GM12878 (cell line): ENCODE results near the gene PPARA. TPM values are rescaled to one million over a fixed set of nuclear protein-coding genes. Genes with fewer than 3 reads are reported as not detected.

Experiments used
- ATAC-seq: fragments of 200-7000 bp; cut with Tn5 transposase; 3 replicates; pipeline ENCODE4 v1.9.1; 2020; ENCODE audit warnings: mild to moderate bottlenecking, moderate library complexity
- BruUV-seq: library from RNA; stranded (reverse); fragments of 400-500 nt; replicated peaks from 2 replicates; lab custom pipeline; 2021; lab: Mats Ljungman, UMichigan
- CTCF ChIA-PET: fragments of 300-600 bp; sonication (Branson Sonifier 250); formaldehyde crosslinking; extraction: SDS; loops from one replicate; lab custom pipeline; 2021; ENCODE audit warnings: inconsistent platforms; lab: Yijun Ruan, JAX
- POLR2A ChIA-PET: fragments of 350-600 bp; formaldehyde crosslinking; extraction: SDS; loops from one replicate; lab custom pipeline; 2021; ENCODE audit warnings: inconsistent platforms; lab: Charles Lee
- RAD21 ChIA-PET: fragments of 300-600 bp; sonication (Branson Sonifier 250); formaldehyde crosslinking; loops from one replicate; lab custom pipeline; 2023; ENCODE audit warnings: antibody characterized with exemption; ENCODE audit not compliant: unreplicated experiment; lab: Charles Lee
- SMC1A ChIA-PET: fragments of 300-600 bp; sonication (Branson Sonifier 250); formaldehyde crosslinking; loops from one replicate; lab custom pipeline; 2023; ENCODE audit not compliant: unreplicated experiment, uncharacterized antibody; lab: Charles Lee
- DNase-seq: peaks from one replicate; pipeline ENCODE4 v3.0.0-alpha.2; 2011; ENCODE audit warnings: low read depth, low spot score
- FAIRE-seq: peaks from 3 replicates; lab custom pipeline; 2011; peaks lifted over from hg19 to GRCh38; lab: Jason Lieb, UNC
- H2AFZ ChIP-seq: 2 replicates; pipeline ENCODE4 v1.6.0; 2011; ENCODE audit warnings: low read depth, low read length, control low read depth; ENCODE audit not compliant: control insufficient read depth
- H3K27ac ChIP-seq: 2 replicates; pipeline ENCODE4 v1.5.1; 2011; ENCODE audit warnings: control low read depth; ENCODE audit not compliant: control insufficient read depth, insufficient read depth
- H3K27me3 ChIP-seq, 2 experiments: replicated peaks in 1 of 2; 2 replicates each; pipeline versions ENCODE4 v1.6.0 to v1.6.1; 2011; ENCODE audit warnings: low read length in 1 of 2; ENCODE audit not compliant: control insufficient read depth in 2 of 2, insufficient read depth in 2 of 2
- H3K36me3 ChIP-seq, 2 experiments: 2 replicates each; pipeline ENCODE4 v1.5.1; 2011; ENCODE audit warnings: low read length in 1 of 2; ENCODE audit not compliant: control insufficient read depth in 2 of 2, insufficient read depth in 2 of 2
- H3K4me1 ChIP-seq: 2 replicates; pipeline ENCODE4 v1.6.1; 2011; ENCODE audit warnings: mild to moderate bottlenecking, low read length, moderate library complexity, mixed read lengths; ENCODE audit not compliant: control insufficient read depth, insufficient read depth
- H3K4me2 ChIP-seq: 2 replicates; pipeline ENCODE4 v1.6.0; 2011; ENCODE audit warnings: control low read depth; ENCODE audit not compliant: control insufficient read depth, insufficient read depth
- H3K4me3 ChIP-seq: fragments of 200-600 bp; sonication (generic); 2 replicates; pipeline ENCODE4 v1.5.1; 2016
- H3K79me2 ChIP-seq: 2 replicates; pipeline ENCODE4 v1.6.0; 2011; ENCODE audit warnings: low read length; ENCODE audit not compliant: control insufficient read depth, insufficient read depth
- H3K9ac ChIP-seq: 2 replicates; pipeline ENCODE4 v1.8.0; 2011; ENCODE audit warnings: low read length, control low read depth, mixed read lengths; ENCODE audit not compliant: control insufficient read depth, insufficient read depth
- H3K9me3 ChIP-seq: replicated peaks from 3 replicates; pipeline ENCODE4 v1.5.1; 2011; ENCODE audit warnings: mild to moderate bottlenecking, low read length; ENCODE audit not compliant: control insufficient read depth, insufficient read depth
- H4K20me1 ChIP-seq: 2 replicates; pipeline ENCODE4 v1.6.0; 2011; ENCODE audit not compliant: control insufficient read depth, insufficient read depth
- ATF7 ChIP-seq: fragments of 450-650 bp; IDR thresholded peaks from 2 replicates; pipeline ENCODE4 v1.6.1; 2016; ENCODE audit warnings: low read depth, mild to moderate bottlenecking
- BMI1 ChIP-seq: fragments of 450-650 bp; IDR thresholded peaks from 2 replicates; pipeline ENCODE4 v1.6.1; 2016; ENCODE audit warnings: mild to moderate bottlenecking, moderate library complexity, borderline replicate concordance
- BRCA1 ChIP-seq: IDR thresholded peaks from 2 replicates; pipeline ENCODE4 v1.6.1; 2011; ENCODE audit warnings: low read depth, low read length, improper control_type of control experiment
- CEBPB ChIP-seq, 2 experiments: fragments of 150-350 bp in 1 of 2; IDR thresholded peaks; 2 replicates each; pipeline ENCODE4 v1.6.1; 2012 to 2014; ENCODE audit warnings: low read depth in 2 of 2, low read length in 2 of 2, borderline replicate concordance in 1 of 2, inconsistent platforms in 1 of 2
- LARP7 ChIP-seq: fragments of 450-650 bp; IDR thresholded peaks from 2 replicates; pipeline ENCODE4 v1.6.1; 2017; ENCODE audit warnings: mild to moderate bottlenecking
- NBN ChIP-seq: fragments of 450-650 bp; IDR thresholded peaks from 2 replicates; pipeline ENCODE4 v1.6.1; 2016
- NFXL1 ChIP-seq: fragments of 450-650 bp; IDR thresholded peaks from 2 replicates; pipeline ENCODE4 v1.6.1; 2017; ENCODE audit warnings: antibody characterized with exemption, mild to moderate bottlenecking, borderline replicate concordance
- PKNOX1 ChIP-seq: fragments of 450-650 bp; IDR thresholded peaks from 2 replicates; pipeline ENCODE4 v1.6.1; 2016; ENCODE audit warnings: mild to moderate bottlenecking
- RUNX3 ChIP-seq: IDR thresholded peaks from 2 replicates; pipeline ENCODE4 v1.6.1; 2012; ENCODE audit warnings: low read length, inconsistent platforms
- SIN3A ChIP-seq: IDR thresholded peaks from 2 replicates; pipeline ENCODE4 v1.6.1; 2012; ENCODE audit warnings: low read depth, low read length, improper control_type of control experiment
- SMAD5 ChIP-seq: IDR thresholded peaks from 2 replicates; pipeline ENCODE4 v1.6.1; 2016; ENCODE audit warnings: antibody characterized with exemption, low read depth
- TCF3 ChIP-seq: IDR thresholded peaks from 2 replicates; pipeline ENCODE4 v1.6.1; 2012; ENCODE audit warnings: low read depth, mild to moderate bottlenecking, low read length, borderline replicate concordance; ENCODE audit not compliant: insufficient read depth
- USF2 ChIP-seq: IDR thresholded peaks from 2 replicates; pipeline ENCODE4 v1.6.1; 2011; ENCODE audit warnings: low read depth, low read length, improper control_type of control experiment, borderline replicate concordance
- WRNIP1 ChIP-seq: IDR thresholded peaks from 2 replicates; pipeline ENCODE4 v1.6.1; 2011; ENCODE audit warnings: low read depth, low read length, improper control_type of control experiment, borderline replicate concordance
- ZNF622 ChIP-seq: fragments of 450-650 bp; IDR thresholded peaks from 2 replicates; pipeline ENCODE4 v1.6.1; 2017; ENCODE audit warnings: mild to moderate bottlenecking, inconsistent platforms
- WGBS: methylation state at CpG from one replicate; pipeline ENCODE4 v1.1.6; 2016; ENCODE audit warnings: low lambda C conversion rate; ENCODE audit not compliant: insufficient replicate concordance, insufficient coverage; ENCODE audit errors: missing lambda C conversion rate; 5-methylcytosine and 5-hydroxymethylcytosine counted together
- in situ Hi-C: fragments of 300-500 bp; cut with MboI; formaldehyde crosslinking; loops from 9 replicates; pipeline ENCODE4 v1.14.3; 2018; ENCODE audit warnings: mixed read lengths
- intact Hi-C: fragments of 100-400 bp; cut with micrococcal nuclease; formaldehyde crosslinking; loops from one replicate; pipeline ENCODE4 v1.14.2; 2022; ENCODE audit not compliant: unreplicated experiment
- polyA plus RNA-seq, 11 experiments: library from polyadenylated mRNA; depleted of rRNA in 4 of 11; unstranded in 6 of 11; stranded (reverse) in 5 of 11; fragments of >200 nt; fragmentation: Nextera tagmentation in 4 of 11; fragmentation: Illumina TruSeq in 1 of 11; extraction: Ambion mirVana in 4 of 11; extraction: Trizol in 1 of 11; gene quantifications; 1 replicate in 1 of 11; 2 replicates in 10 of 11; pipeline versions ENCODE4 v1.2.1 to v1.2.3, GENCODE V29; 2011 to 2016; ENCODE audit warnings: inconsistent platforms in 2 of 11, missing spikeins in 2 of 11, low read depth in 1 of 11
- total RNA-seq, 4 experiments: library from RNA; depleted of rRNA in 3 of 4; stranded (reverse); fragments of >200 nt in 3 of 4; fragmentation: Illumina TruSeq in 1 of 4; extraction: Trizol in 1 of 4; gene quantifications; 2 replicates each; pipeline versions ENCODE4 v1.2.1 to v1.2.3, GENCODE V29; 2013 to 2021

The PPARA gene
- total and polyA plus RNA-seq, 10 of the 15 experiments (the other 5 are each of a cell fraction or from before 2014, with no cell fraction given) = 0.72 to 10.4 (median 4.6) TPM

GRCh38 chr22:46125311-46125710 is 25.0 kb upstream of the PPARA start (continued):
- no peak for TF ChIP-seq NFXL1
- TF ChIP-seq CEBPB (IDR thresholded peaks at IDR 0.05; ENCODE audit: borderline replicate concordance in 1 of 2, low read depth in 2 of 2, low read length in 2 of 2) = no peak
- no peak for TF ChIP-seq ATF7

- Histone ChIP-seq H3K9ac (no peak overlapping the region), H3K9me3 (no peaks in the 10 kb centered on the region), H3K27me3 (no peaks in the 10 kb centered on the region), H2AFZ (no peak overlapping the region), H3K4me1 (peaks cover 17% of the 10 kb centered on the region), H3K4me2 (no peak overlapping the region), H3K4me3 (no peak overlapping the region), H3K36me3 (no peaks in the 10 kb centered on the region), H3K79me2 (no peaks in the 10 kb centered on the region), H4K20me1 (no peaks in the 10 kb centered on the region), H3K27ac (no peak overlapping the region)
- ChIA-PET SMC1A (no interaction called here), CTCF (interaction anchor here (1.1 to 1.2 kb wide), 2 partner anchors 171 to 649 kb away, joined by 3 to 4 read pairs; partner anchors contain the start of gene GTSE1), RAD21 (no interaction called here), POLR2A (no interaction called here)
- in situ Hi-C loops (no loop called here), intact Hi-C loops (no loop called here)
- TF ChIP-seq TCF3 = no peak
- TF ChIP-seq RUNX3 = no peak
- no peak for TF ChIP-seq BMI1
- no peak for TF ChIP-seq WRNIP1
- TF ChIP-seq BRCA1 = no peak
- no peak for TF ChIP-seq USF2
- no peak for TF ChIP-seq SMAD5
- TF ChIP-seq PKNOX1 = no peak
- TF ChIP-seq ZNF622 = no peak
- TF ChIP-seq LARP7 = no peak
- TF ChIP-seq SIN3A = no peak
- no peak for TF ChIP-seq NBN
- 81% methylated on average over 27 of the region's 33 CpGs for WGBS
- ATAC-seq = no peak
- FAIRE-seq = no peak
- DNase-seq = no peak
- no TSS peak for BruUV-seq
Observed at GRCh38 chr22:46125816-46126765, 24.2 kb upstream of the PPARA start.
